Stimulated activated CD4-positive, alpha-beta T cell treated with anti-CD3 and anti-CD28 coated beads, Interleukin-15, amount 100 ng/mL, for 1 hour (primary cell): ENCODE results near the gene MAP3K20.
"Not testable (repeated sequence)": the region's sequence is repeated elsewhere in the genome, so short reads cannot be mapped to it uniquely, and the experiment has no call there.

ENCODE experiments used
- DNase-seq, 2 donors: peaks; one replicate each; pipeline ENCODE4 v3.0.0-alpha.2; 2020; ENCODE audit warnings: low read depth in 1 of 2, low spot score in 1 of 2

MAP3K20 gene

DNA sequence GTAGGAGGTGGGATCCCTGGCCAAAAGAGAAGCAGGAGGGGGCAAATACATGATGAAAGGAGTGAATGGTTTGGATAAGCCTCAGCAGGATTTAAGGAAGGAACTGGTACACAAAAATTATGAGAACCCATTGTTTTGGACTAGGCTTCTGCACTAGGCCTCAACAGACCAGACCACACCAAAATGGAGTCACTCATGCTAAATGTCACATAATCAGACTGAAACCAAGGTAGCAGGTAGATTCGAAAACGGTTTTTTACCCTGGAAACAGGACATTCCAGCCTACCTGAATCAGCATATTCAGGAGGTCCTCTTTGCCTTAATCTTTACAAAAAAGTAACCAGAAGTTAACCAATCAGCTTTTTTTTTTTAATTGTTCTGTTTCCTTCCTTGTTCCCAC is 229.7 kb downstream of the MAP3K20 start:
- DNase-seq: no peak

DNA sequence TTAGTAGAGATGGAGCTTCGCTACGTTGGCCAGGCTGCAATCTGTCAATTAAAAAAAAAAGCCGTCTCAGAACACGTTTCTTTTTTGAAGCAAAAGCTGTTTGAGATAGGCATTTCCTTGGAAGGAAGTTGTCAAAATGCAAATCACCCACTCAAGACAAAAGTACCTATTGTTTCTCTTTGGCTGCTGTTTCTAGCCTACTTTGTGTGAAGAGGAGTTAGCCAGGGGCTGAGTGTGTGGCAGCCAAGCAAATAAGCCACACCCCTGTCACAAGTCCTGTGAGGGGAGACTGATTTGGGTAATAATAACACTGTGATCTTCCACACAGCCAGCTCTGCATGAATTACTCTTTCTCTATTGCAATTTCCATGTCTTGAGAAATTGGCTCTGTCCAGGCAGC is 231.6 kb downstream of the MAP3K20 start:
- no peak for DNase-seq

DNA sequence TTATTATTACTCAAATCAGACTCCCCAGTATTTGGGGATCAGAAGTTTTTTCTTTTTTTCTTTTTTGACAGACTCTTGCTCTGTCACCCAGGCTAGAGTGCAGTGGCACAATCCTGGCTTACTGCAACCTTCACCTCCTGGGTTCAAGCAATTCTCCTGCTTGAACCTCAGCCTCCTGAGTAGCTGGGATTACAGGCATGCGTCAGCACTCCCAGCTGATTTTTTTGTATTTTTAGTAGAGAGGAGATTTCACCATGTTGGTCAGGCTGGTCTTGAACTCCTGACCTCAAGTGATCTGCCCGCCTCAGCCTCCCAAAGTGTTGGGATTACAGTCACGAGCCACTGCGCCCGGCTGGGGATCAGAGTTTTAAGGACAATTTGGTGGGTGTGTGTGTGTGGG is 233.7 kb downstream of the MAP3K20 start:
- not testable (repeated sequence) for DNase-seq

DNA sequence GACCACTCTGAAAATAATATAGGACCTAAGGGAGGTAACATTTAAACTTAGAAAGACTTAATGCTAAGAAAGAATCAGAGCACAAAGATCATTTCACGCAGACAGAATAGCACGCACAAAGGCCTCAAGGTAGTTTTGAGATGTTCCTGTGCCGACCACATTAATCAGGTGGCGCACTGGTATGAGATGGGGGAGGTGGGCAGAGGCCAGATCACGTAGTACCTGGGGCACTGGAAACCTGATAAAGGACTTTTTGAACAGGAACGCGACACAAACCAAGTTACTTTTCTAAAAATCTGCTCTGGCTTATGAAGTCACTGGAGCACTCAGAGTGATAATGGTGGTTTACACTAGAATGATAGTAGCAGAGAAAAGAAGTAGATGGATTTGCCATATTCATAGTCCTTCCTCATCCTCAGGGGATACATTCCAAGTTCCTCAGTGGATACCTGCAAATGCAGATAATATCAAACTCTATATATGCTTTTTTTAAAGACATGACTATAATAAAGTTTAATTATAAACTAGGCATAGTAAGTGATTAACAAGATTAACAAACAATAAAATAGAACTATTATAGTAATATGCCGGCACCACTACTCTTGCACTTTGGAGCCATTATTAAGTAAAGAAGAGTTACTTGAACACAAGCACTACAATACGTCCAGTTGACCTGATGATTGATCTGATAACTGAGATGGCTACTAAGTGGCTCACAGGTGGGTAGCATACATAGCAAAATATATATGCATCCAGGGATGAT is 236.4 kb downstream of the MAP3K20 start:
- no peak for DNase-seq
